Fibroblast of skin of left quadriceps (primary cell): ENCODE results near the gene BRWD1.

ENCODE experiments used
- DNase-seq, 2 experiments: peaks; one replicate each; pipeline ENCODE4 v3.0.0-alpha.2; 2013; ENCODE audit warnings: low read depth in 2 of 2

Gene BRWD1

DNA sequence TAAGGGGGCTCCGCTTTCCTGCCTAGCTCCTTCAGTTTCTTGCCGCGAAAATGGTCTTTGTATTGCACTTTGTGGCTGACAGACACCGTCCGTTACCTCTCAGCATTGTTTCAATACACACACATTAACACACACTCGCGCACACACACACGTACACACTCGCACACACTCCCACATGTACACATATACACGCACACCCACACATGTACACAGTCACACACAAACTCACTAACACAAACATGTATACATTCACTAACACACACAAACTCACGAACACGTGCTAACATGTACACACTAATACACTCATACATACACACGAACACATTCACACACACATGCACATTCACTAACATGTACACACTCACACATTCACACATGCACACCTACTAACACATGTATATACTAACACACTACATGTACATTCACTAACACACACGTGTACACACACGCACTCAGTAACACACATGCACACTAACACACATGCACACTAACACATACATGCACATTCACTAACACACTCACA lies 179.1 kb downstream of the BRWD1 start:
- no peak for DNase-seq
